Measurements from ENCODE around the gene CLEC18B.
"Not testable (repeated sequence)": the region's sequence is repeated elsewhere in the genome, so short reads cannot be mapped to it uniquely, and the experiment has no call there.

GRCh38 chr16:74367469-74368001, 53.7 kb downstream of the CLEC18B start:
- TF ChIP-seq, protein P1, sequence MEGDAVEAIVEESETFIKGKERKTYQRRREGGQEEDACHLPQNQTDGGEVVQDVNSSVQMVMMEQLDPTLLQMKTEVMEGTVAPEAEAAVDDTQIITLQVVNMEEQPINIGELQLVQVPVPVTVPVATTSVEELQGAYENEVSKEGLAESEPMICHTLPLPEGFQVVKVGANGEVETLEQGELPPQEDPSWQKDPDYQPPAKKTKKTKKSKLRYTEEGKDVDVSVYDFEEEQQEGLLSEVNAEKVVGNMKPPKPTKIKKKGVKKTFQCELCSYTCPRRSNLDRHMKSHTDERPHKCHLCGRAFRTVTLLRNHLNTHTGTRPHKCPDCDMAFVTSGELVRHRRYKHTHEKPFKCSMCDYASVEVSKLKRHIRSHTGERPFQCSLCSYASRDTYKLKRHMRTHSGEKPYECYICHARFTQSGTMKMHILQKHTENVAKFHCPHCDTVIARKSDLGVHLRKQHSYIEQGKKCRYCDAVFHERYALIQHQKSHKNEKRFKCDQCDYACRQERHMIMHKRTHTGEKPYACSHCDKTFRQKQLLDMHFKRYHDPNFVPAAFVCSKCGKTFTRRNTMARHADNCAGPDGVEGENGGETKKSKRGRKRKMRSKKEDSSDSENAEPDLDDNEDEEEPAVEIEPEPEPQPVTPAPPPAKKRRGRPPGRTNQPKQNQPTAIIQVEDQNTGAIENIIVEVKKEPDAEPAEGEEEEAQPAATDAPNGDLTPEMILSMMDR (IDR thresholded peaks at IDR 0.05; ENCODE audit: insufficient read depth, low read depth, low read length): not testable (repeated sequence)
- TF ChIP-seq EZH2 (IDR thresholded peaks at IDR 0.05; ENCODE audit: insufficient read depth, low read length): not testable (repeated sequence)

Measured in astrocyte (in vitro differentiated cells and primary cell).